K562 (cell line): ENCODE results near the gene NEURL1. TPM values are rescaled to one million over a fixed set of nuclear protein-coding genes. Genes with fewer than 3 reads are reported as not detected.

Experiments
- ATAC-seq: fragments of 200-7000 bp; cut with Tn5 transposase; 3 replicates; pipeline ENCODE4 v1.9.1; 2020; ENCODE audit warnings: moderate library complexity
- BruUV-seq: library from RNA; stranded (reverse); fragments of 400-500 nt; replicated peaks from 2 replicates; lab custom pipeline; 2021; lab: Mats Ljungman, UMichigan
- CTCF ChIA-PET: fragments of 300-600 bp; formaldehyde crosslinking; extraction: SDS; loops from one replicate; lab custom pipeline; 2021; ENCODE audit warnings: low intra/inter-chr PET ratio; lab: Yijun Ruan, JAX
- POLR2A ChIA-PET: fragments of 300-600, 350-650 bp; sonication (Branson Sonifier 250); formaldehyde crosslinking; extraction: SDS; loops from one replicate; lab custom pipeline; 2021; ENCODE audit warnings: antibody characterized with exemption, inconsistent platforms; lab: Yijun Ruan, JAX
- DNase-seq, 4 experiments: peaks; one replicate each; pipeline versions ENCODE4 v3.0.0 to v3.0.0-alpha.2; 2011 to 2018; ENCODE audit warnings: low spot score in 3 of 4, mixed read lengths in 3 of 4; ENCODE audit errors: extremely low read depth in 1 of 4
- FAIRE-seq: peaks from 2 replicates; lab custom pipeline; 2011; peaks lifted over from hg19 to GRCh38; lab: Jason Lieb, UNC
- H2AFZ ChIP-seq: 2 replicates; pipeline ENCODE4 v1.6.0; 2011; ENCODE audit warnings: low read depth, low read length, control low read depth, inconsistent platforms
- H3K27ac ChIP-seq: fragments of 200-600 bp; 3 replicates; pipeline ENCODE4 v1.8.0; 2011; ENCODE audit warnings: low read depth, mild to moderate bottlenecking, control low read depth, inconsistent platforms, low read length, moderate library complexity, mixed read lengths; ENCODE audit errors: extremely low read depth
- H3K27me3 ChIP-seq, 2 experiments: fragments of 300-600 bp in 1 of 2; 2 replicates in 1 of 2; 3 replicates in 1 of 2; pipeline versions ENCODE4 v1.6.0 to v1.8.0; 2011; ENCODE audit warnings: inconsistent platforms in 2 of 2, low read length in 2 of 2, mild to moderate bottlenecking in 1 of 2, mixed read lengths in 1 of 2, moderate library complexity in 1 of 2; ENCODE audit not compliant: control insufficient read depth in 2 of 2, insufficient read depth in 2 of 2
- H3K36me3 ChIP-seq: fragments of 300-600 bp; 3 replicates; pipeline ENCODE4 v1.8.0; 2011; ENCODE audit warnings: mild to moderate bottlenecking, low read length, inconsistent platforms; ENCODE audit not compliant: control insufficient read depth, insufficient read depth
- H3K4me1 ChIP-seq, 2 experiments: fragments of 200-600 bp in 1 of 2; replicated peaks in 1 of 2; 2 replicates in 1 of 2; 3 replicates in 1 of 2; pipeline versions ENCODE4 v1.5.1 to v1.8.0; 2011; ENCODE audit warnings: inconsistent platforms in 2 of 2, low read length in 2 of 2, mild to moderate bottlenecking in 1 of 2, mixed read lengths in 1 of 2, moderate library complexity in 1 of 2; ENCODE audit not compliant: control insufficient read depth in 2 of 2, insufficient read depth in 2 of 2
- H3K4me2 ChIP-seq: 2 replicates; pipeline ENCODE4 v1.6.1; 2011; ENCODE audit warnings: low read length, control low read depth, inconsistent platforms, mixed read lengths; ENCODE audit not compliant: insufficient read depth
- H3K4me3 ChIP-seq: fragments of 200-600 bp; sonication (generic), shearing (Covaris generic); 2 replicates; pipeline ENCODE4 v1.5.1; 2016; ENCODE audit warnings: control low read depth, inconsistent platforms
- H3K79me2 ChIP-seq: fragments of 200-600 bp; 3 replicates; pipeline ENCODE4 v1.8.0; 2011; ENCODE audit warnings: low read length, inconsistent platforms; ENCODE audit not compliant: control insufficient read depth, insufficient read depth
- H3K9ac ChIP-seq, 2 experiments: 2 replicates each; pipeline versions ENCODE4 v1.6.0 to v1.6.1; 2011; ENCODE audit warnings: low read depth in 2 of 2, low read length in 2 of 2, control low read depth in 1 of 2, inconsistent platforms in 1 of 2, mild to moderate bottlenecking in 1 of 2, mixed read lengths in 1 of 2; ENCODE audit not compliant: insufficient read depth in 1 of 2
- H3K9me1 ChIP-seq: one replicate; pipeline ENCODE4 v1.6.0; 2011; ENCODE audit warnings: inconsistent platforms, mild to moderate bottlenecking, low read length, moderate library complexity; ENCODE audit not compliant: control insufficient read depth, insufficient read depth
- H3K9me3 ChIP-seq: replicated peaks from 2 replicates; pipeline ENCODE4 v1.5.1; 2011; ENCODE audit warnings: low read depth, low read length, inconsistent platforms; ENCODE audit not compliant: control insufficient read depth, insufficient read depth
- H4K20me1 ChIP-seq: replicated peaks from 2 replicates; pipeline ENCODE4 v1.6.1; 2011; ENCODE audit warnings: low read length, inconsistent platforms, mixed read lengths; ENCODE audit not compliant: control insufficient read depth, insufficient read depth
- BCOR ChIP-seq: fragments of 450-650 bp; IDR thresholded peaks from 2 replicates; pipeline ENCODE4 v1.6.1; 2016
- KDM1A ChIP-seq, 2 experiments: fragments of 450-650 bp; IDR thresholded peaks; 2 replicates each; pipeline ENCODE4 v1.6.1; 2016; ENCODE audit warnings: mild to moderate bottlenecking in 2 of 2
- RBM25 ChIP-seq: fragments of 200-400 bp; formaldehyde crosslinking; IDR thresholded peaks from 2 replicates; pipeline ENCODE4 v1.6.1; 2018; ENCODE audit warnings: low read length, low read depth, moderate library complexity; ENCODE audit not compliant: severe bottlenecking
- SIX5 ChIP-seq, 2 experiments: IDR thresholded peaks; 2 replicates each; pipeline ENCODE4 v1.6.1; 2011; ENCODE audit warnings: low read length in 2 of 2, borderline replicate concordance in 1 of 2, low read depth in 1 of 2, mild to moderate bottlenecking in 1 of 2, moderate library complexity in 1 of 2; ENCODE audit not compliant: insufficient read depth in 1 of 2
- ZNF12 ChIP-seq: sonication (generic); formaldehyde crosslinking; IDR thresholded peaks from 2 replicates; pipeline ENCODE4 v1.4.0; 2020; ENCODE audit warnings: mild to moderate bottlenecking, missing genetic modification reagents
- in situ Hi-C: fragments of 300-500 bp; cut with MboI; formaldehyde crosslinking; loops from 4 replicates; pipeline ENCODE4 v1.15.0; 2018; ENCODE audit warnings: inconsistent platforms, mixed read lengths
- intact Hi-C: fragments of 100-400 bp; cut with micrococcal nuclease; formaldehyde crosslinking; loops from 2 replicates; pipeline ENCODE4 v1.14.2; 2022
- polyA plus RNA-seq, 8 experiments: library from polyadenylated mRNA; depleted of rRNA in 4 of 8; stranded (reverse) in 5 of 8; unstranded in 3 of 8; fragments of >200 nt; fragmentation: Nextera tagmentation in 2 of 8; fragmentation: Illumina TruSeq in 1 of 8; extraction: Ambion mirVana in 2 of 8; extraction: Trizol in 1 of 8; gene quantifications; 2 replicates each; pipeline versions ENCODE4 v1.2.1 to v1.2.3, GENCODE V29; 2011 to 2014; ENCODE audit warnings: inconsistent platforms in 1 of 8, missing spikeins in 1 of 8
- total RNA-seq, 7 experiments: library from RNA; depleted of rRNA in 6 of 7; stranded (reverse); fragments of >200 nt in 6 of 7; fragmentation: Illumina TruSeq in 2 of 7; extraction: Trizol in 2 of 7; gene quantifications; 2 replicates each; pipeline versions ENCODE4 v1.2.1 to v1.2.3, GENCODE V29; 2011 to 2021; ENCODE audit warnings: low replicate concordance in 1 of 7

Gene NEURL1
- total and polyA plus RNA-seq, 9 of the 15 experiments (the other 6 are each of a cell fraction or from before 2014, with no cell fraction given): 0.01 to 0.45 (median 0.16) TPM; not detected in 5

DNA sequence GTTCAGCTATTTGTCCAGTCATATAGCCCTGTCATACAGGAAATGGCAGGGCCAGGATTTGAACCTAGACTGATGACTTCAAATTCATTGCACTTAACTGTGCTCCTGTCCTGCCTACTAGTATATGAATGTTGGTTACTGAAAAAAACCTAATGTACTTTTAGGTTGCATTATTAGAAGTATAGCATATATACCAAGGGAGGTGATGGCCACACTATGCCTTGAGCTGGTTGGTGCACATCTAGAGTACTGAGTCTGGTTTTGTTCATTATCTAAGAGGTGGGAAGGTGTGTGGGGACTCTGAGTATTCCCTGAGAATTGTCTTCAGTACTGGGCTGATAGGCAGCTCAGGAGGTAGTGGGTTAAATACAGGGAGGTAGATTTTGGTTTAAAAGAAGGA lies 88.0 kb downstream of the NEURL1 start:
- in situ Hi-C loops: loop anchor here (25.0 kb wide), 1 partner anchor 281 kb away; the partner anchor contains the start of gene SH3PXD2A
- TF ChIP-seq SIX5 (IDR thresholded peaks at IDR 0.05; ENCODE audit: borderline replicate concordance in 1 of 2, insufficient read depth in 1 of 2, low read depth in 1 of 2, low read length in 2 of 2): no peak
- TF ChIP-seq KDM1A (IDR thresholded peaks at IDR 0.05): peak in 1 of 2 experiments; percentile 55; a peak in 1 of 4 replicates
- peak; percentile 69 for TF ChIP-seq RBM25
- TF ChIP-seq ZNF12 (CRISPR knock-in tag): no peak
- TF ChIP-seq BCOR: peak; percentile 73; the same call in 1 of the 2 replicates

More for the DNA sequence above, 88.0 kb downstream of the NEURL1 start:
- no peaks in the 10 kb centered on the region for H3K9me3 ChIP-seq
- H3K9ac ChIP-seq: no peak overlapping the region
- ChIA-PET POLR2A (interaction anchor here (0.9 kb wide), 1 partner anchor 109 kb away, joined by 4 read pairs; no protein-coding TSS in a partner anchor), CTCF (interaction anchor here (0.6 kb wide), 1 partner anchor 214 kb away, joined by 3 read pairs; no protein-coding TSS in a partner anchor)
- FAIRE-seq: no peak
- H3K79me2 ChIP-seq: no peaks in the 10 kb centered on the region
- H3K4me1 ChIP-seq: peaks cover 14 to 28% of the 10 kb centered on the region in 2 experiments
- no peak overlapping the region for H3K27ac ChIP-seq
- H3K27me3 ChIP-seq: no peaks in the 10 kb centered on the region
- H3K36me3 ChIP-seq: no peaks in the 10 kb centered on the region
- no peaks in the 10 kb centered on the region for H4K20me1 ChIP-seq
- intact Hi-C loops: no loop called here
- ATAC-seq: no peak
- no peak overlapping the region for H3K4me3 ChIP-seq
- no peak for DNase-seq
- H3K4me2 ChIP-seq: no peak overlapping the region
- no peak overlapping the region for H2AFZ ChIP-seq
- H3K9me1 ChIP-seq: no peaks in the 10 kb centered on the region
- no TSS peak for BruUV-seq
